HG02970 (cell line): ENCODE measurements around the gene SYT8.

Source experiments
- ATAC-seq: cut with Tn5 transposase; IDR thresholded peaks from one replicate; pipeline ENCODE4 v1.9.1; 2021; ENCODE audit warnings: mild to moderate bottlenecking, moderate library complexity, moderate number of reproducible peaks; ENCODE audit not compliant: unreplicated experiment, low FRiP score

The SYT8 gene

DNA sequence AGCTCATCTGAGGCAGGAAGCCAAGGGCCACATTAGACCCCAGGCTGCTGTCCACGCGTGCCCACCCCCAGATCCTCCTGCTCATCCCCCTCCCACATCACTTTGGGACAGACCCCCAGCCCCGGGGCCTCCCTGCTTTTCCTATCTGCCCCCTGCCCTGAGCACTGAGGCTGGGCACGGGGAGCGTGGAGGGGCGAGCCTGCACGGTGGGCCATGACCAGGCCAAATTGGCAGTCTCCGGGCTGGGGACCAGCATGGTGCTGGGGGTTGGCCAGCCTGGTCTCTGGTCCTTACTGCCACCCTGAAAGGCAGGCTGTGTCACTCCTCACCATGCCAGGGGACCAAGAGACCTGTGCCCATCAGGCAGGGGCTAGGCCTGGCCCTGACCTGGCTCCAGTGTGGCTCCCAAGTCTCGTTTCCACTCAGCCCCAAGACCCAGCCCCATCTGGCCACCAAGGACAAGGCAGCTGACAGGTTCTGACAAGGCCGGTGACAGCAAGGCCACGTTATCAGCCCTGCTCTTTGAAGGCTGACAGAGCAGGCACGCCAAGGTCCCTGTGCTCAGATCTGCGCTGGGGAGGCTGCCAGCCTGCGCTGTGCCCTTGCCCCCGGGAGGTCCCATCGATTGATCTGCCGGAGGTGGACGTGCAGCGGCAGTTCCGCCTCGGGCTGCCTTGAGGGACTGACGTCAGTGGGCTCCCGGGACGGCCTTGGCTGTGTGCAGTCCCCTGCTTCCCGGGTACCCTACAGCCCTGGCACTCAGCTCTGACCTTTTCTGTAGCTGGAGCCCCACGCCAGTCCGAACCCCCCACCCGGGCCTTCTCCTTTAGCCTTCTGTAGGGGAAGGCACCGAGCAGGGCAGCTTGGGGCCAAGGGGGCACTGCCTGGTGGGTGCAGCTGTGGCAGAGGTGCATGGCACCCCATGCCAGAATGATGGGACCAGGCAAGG, 7.6 kb downstream of the SYT8 start:
- ATAC-seq, result no peak

- ATAC-seq, result no peak
Observed at GRCh38 chr11:1843098-1843473, 8.3 kb downstream of the SYT8 start.

- ATAC-seq, result no peak
Observed at GRCh38 chr11:1843796-1844195, 9.0 kb downstream of the SYT8 start.

GRCh38 chr11:1844221-1845094, 9.7 kb downstream of the SYT8 start:
- ATAC-seq, result no peak

DNA sequence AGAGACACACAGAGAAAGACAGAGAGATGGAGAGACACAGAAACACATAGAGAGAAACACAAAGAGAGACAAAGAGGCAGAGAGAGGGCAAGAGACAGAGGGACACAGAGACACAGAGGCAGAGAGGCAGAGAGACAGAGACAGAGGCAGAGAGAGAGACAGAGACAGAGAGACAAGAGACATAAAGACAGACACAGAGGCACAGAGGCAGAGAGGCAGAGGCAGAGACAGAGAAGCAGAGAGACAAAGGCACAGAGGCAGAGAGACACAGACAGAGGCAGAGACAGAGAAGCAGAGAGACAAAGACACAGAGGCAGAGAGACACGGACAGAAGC, 10.3 kb downstream of the SYT8 start:
- no peak for ATAC-seq

DNA sequence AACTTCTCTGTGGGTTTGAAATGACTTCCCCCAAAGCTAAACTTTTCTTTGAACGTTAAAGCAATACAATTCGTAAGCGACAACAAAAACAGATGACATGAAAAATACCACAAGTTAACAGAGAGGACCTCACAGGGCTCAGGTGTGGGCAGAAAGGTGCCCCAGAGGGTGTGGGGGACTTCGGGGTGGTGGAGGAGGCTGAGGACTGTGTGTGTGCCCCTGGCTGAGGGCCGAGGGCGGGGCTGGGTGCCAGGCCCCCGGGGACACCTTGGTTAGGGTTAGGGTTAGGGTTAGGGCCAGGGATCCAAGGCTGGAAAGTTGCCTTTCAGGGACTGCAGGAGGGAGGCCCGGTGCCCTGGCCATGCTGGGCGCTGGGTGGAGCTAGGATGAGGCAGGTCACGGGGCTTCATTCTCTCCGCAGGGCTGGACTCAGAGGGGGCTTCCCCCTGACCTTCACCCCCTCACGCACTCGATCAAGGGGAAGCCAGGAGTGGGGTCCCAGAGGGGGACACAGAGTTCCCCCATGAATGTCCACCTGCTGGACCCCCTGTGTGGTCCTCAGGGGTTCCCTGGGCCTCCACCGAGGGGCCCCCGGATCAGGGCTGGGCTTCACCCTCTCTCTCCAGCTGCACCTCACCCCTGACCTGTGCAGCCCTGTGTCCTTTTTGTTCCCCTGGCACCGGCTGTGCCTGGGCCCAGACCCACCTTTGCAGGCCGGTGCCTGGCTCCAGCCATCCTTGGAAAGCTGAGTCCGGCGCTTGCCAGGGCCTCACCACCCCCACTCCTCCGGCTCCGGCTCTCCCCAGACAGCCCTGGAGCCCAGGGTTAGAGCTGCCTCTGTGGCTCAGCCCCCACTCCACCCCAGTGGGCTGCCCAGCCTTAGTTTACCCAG, 11.0 kb downstream of the SYT8 start:
- no peak for ATAC-seq

DNA sequence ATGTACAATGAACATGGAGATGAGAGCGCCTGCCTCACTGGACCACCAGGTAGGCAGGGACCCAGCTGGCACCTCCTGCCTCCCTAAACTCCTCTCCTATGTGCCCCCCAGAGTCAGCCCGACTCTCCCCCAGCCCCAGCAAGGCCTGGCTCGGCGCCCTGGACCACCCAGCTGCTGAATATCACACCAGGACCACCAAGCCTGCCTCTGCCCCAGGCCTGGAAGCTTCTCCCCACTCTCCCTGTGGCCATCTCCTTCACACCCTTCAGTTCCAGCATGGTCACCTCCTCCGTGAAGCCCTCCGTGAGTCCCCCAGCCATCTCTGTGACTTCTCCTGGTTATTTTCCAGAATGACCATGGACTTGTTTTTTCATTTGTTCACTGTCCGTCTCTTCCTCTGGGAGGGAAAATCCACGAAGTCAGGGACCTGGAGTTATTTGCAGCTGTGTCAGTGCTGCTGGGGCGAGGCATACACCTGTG, 11.7 kb downstream of the SYT8 start:
- no peak for ATAC-seq

- no peak for ATAC-seq
Observed at GRCh38 chr11:1847006-1847735, 12.4 kb downstream of the SYT8 start.

DNA sequence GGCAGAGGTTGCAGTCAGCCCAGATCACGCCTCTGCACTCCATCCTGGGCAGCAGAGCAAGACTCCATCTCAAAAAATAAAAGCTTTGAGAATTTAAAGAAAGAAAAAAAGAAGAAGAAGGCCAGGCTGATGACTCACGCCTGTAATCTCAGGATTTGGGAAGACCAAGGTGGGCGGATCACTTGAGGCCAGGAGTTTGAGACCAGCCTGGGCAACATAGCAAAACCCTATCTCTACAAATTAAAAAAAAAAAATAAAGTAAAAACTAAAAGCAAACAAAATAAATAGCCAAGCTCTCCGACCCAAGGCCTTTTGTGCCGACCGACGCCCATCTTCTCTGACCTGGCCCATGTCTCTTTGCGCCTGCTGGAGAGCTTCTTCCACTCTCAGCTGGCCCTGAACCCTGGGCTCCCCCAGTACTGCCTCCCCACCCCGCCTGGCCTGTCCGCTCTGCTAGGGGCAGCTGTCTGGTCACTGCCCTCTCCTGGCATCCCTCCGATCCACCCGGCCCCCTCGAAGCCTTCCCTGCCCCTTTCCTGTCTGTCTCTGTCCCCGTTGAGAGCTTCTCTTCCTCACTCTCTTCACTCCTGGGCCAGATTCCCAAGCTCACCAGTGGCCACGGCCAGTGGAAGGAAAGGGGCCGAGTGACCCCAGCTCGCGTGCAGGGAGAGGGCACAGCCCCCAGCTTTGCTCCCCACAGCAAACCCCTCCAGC, 13.3 kb downstream of the SYT8 start:
- no peak for ATAC-seq

DNA sequence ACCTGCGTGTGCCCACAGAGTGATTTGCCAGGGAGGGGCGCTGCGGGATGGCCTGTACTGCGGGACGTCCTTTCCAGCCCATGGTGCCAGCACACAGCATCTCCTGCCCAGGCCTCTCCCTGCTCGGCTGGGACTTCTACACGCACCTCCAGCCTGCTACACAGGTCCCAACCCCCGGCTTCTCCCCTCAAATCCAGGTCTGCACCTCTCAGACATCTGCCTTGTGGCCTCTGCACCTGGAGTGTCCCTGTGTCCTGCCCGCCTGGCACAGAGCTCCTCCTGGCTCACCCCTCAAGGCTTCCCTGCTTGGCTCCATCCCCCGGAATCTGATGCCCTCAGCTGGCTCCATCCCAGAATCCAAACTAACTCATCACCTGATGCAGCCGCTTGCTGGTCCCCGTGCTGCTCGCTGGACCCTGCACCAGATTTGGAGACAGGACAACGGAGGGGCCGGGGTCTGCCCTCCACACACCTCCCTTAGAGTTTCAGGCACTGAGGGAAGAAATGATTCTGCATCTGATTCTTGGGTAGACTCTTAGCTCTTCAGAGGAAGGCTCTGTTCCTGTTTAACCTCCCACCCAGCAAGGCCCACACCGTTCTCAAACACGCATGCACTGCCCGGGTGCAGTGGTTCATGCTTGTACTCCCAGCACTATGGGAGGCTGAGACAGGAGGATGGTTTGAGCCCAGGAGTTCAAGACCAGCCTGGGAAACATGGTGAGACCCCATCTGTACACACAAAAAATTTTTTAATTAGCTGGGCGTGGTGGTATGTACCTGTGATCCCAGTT, 14.0 kb downstream of the SYT8 start:
- ATAC-seq, result no peak

- no peak for ATAC-seq
Observed at GRCh38 chr11:1851468-1852180, 16.8 kb downstream of the SYT8 start.

- no peak for ATAC-seq
Observed at GRCh38 chr11:1852271-1852876, 17.6 kb downstream of the SYT8 start.

GRCh38 chr11:1852877-1853276, 18.1 kb downstream of the SYT8 start, which contains the start of gene LSP1:
Gene LSP1 (plus strand): TSS chr11:1853084. CDS start chr11:1853145, 61 bp downstream.
- ATAC-seq, result peak; percentile 31

GRCh38 chr11:1853376-1854131, 18.8 kb downstream of the SYT8 start:
- ATAC-seq, result no peak

- peak; percentile 22 for ATAC-seq
Observed at GRCh38 chr11:1854132-1854948, 19.6 kb downstream of the SYT8 start.
